DOHH2 (cell line): ENCODE measurements around the gene EIF4EBP2.

Experiments used
- H3F3A ChIP-seq: fragments of 200-600 bp; sonication (generic), shearing (Covaris generic); 2 replicates; pipeline ENCODE4 v1.6.0; 2016; ENCODE audit warnings: antibody characterized with exemption, mild to moderate bottlenecking; ENCODE audit not compliant: control insufficient read depth, insufficient read depth
- H3K27ac ChIP-seq: fragments of 200-600 bp; sonication (generic); 2 replicates; pipeline ENCODE4 v1.5.1; 2014; ENCODE audit warnings: low read depth, mild to moderate bottlenecking, low read length, moderate library complexity
- H3K27me3 ChIP-seq: fragments of 200-600 bp; sonication (generic); 2 replicates; pipeline ENCODE4 v1.6.1; 2014; ENCODE audit warnings: mild to moderate bottlenecking, low read length, mixed read lengths; ENCODE audit not compliant: control insufficient read depth
- H3K36me3 ChIP-seq: fragments of 200-600 bp; sonication (generic); 2 replicates; pipeline ENCODE4 v1.6.1; 2014; ENCODE audit warnings: mild to moderate bottlenecking, low read length, moderate library complexity, mixed read lengths; ENCODE audit not compliant: control insufficient read depth
- H3K4me1 ChIP-seq: fragments of 200-600 bp; sonication (generic); 2 replicates; pipeline ENCODE4 v1.6.1; 2014; ENCODE audit warnings: mild to moderate bottlenecking, low read length, mixed read lengths; ENCODE audit not compliant: control insufficient read depth
- H3K4me2 ChIP-seq: fragments of 200-600 bp; sonication (generic); 2 replicates; pipeline ENCODE4 v1.6.0; 2014; ENCODE audit warnings: mild to moderate bottlenecking, low read length, moderate library complexity
- H3K4me3 ChIP-seq: fragments of 200-600 bp; sonication (generic); 2 replicates; pipeline ENCODE4 v1.5.1; 2014; ENCODE audit warnings: mild to moderate bottlenecking, low read length, mixed read lengths
- H3K79me2 ChIP-seq: fragments of 200-600 bp; sonication (generic); 2 replicates; pipeline ENCODE4 v1.6.1; 2014; ENCODE audit warnings: mild to moderate bottlenecking, low read length, mixed read lengths; ENCODE audit not compliant: control insufficient read depth
- H3K9me2 ChIP-seq: fragments of 200-600 bp; sonication (generic); replicated peaks from 2 replicates; pipeline ENCODE4 v1.6.1; 2014; ENCODE audit warnings: mild to moderate bottlenecking, low read length, mixed read lengths; ENCODE audit not compliant: control insufficient read depth
- H3K9me3 ChIP-seq: fragments of 200-600 bp; sonication (generic); 2 replicates; pipeline ENCODE4 v1.6.1; 2014; ENCODE audit warnings: antibody characterized with exemption, low read length, mixed read lengths; ENCODE audit not compliant: control insufficient read depth, insufficient read depth
- H4K20me1 ChIP-seq: fragments of 200-600 bp; sonication (generic); 2 replicates; pipeline ENCODE4 v1.6.0; 2014; ENCODE audit warnings: low read depth, mild to moderate bottlenecking, antibody characterized with exemption, low read length, moderate library complexity; ENCODE audit not compliant: control insufficient read depth, insufficient read depth
- CTCF ChIP-seq: fragments of 200-600 bp; sonication (generic); IDR thresholded peaks from one replicate; pipeline ENCODE4 v1.5.1; 2014; ENCODE audit warnings: antibody characterized with exemption, mild to moderate bottlenecking, low read depth, low read length; ENCODE audit not compliant: poor library complexity, severe bottlenecking
- EZH2phosphoT487 ChIP-seq: fragments of 200-600 bp; sonication (generic); IDR thresholded peaks from 2 replicates; pipeline ENCODE4 v1.6.1; 2017; ENCODE audit warnings: borderline replicate concordance, mild to moderate bottlenecking, antibody characterized with exemption, low read length, moderate library complexity, mixed read lengths

Gene EIF4EBP2

DNA sequence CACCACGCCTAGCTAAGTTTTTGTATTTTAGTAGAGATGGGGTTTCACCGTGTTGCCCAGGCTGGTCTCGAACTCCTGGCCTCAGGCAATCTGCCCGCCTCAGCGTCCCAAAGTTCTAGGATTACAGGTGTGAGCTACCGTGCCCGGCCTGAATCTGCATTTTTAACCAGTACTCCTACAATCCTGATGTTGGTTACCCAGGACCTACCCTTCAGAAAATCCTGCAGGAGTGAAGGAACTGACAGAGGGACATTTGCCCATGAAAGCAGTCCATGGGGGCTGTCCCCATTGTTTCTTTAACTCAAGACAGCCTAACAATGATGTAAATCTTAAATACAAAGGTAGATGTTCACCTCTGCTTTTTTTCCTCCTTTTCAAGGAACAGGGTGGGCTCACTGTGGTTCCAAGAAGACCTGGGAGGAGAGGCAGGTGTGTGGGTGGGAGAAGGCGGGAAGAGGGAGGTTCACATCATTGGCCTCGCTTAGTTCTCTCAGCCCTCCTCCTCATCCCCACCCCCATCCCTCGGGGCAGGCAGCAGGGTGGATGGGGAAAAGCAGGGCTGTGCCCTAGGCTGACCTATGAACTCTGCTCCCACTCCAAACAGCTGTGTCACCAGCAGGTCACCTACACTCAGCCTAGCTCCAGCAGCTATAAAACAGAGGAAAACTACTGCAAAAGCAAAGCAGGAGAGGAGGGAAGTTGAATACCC, 35.0 kb upstream of the EIF4EBP2 start:
- no peak overlapping the region for H3K4me2 ChIP-seq
- H3K27ac ChIP-seq, result no peak overlapping the region
- H3K79me2 ChIP-seq, result peaks cover 3% of the 10 kb centered on the region; the same call in 1 of the 2 replicates
- no peaks in the 10 kb centered on the region for H3K27me3 ChIP-seq
- H4K20me1 ChIP-seq, result peaks cover 7% of the 10 kb centered on the region; the same call in 1 of the 2 replicates
- peaks cover 8% of the 10 kb centered on the region; the same call in 1 of the 2 replicates for H3K36me3 ChIP-seq
- peaks cover 9% of the 10 kb centered on the region for H3K4me1 ChIP-seq
- no peak overlapping the region for H3K4me3 ChIP-seq
- no peaks in the 10 kb centered on the region for H3K9me2 ChIP-seq
- no peak for TF ChIP-seq EZH2phosphoT487
- TF ChIP-seq CTCF, result no peak
- no peaks in the 10 kb centered on the region for H3F3A ChIP-seq
- H3K9me3 ChIP-seq, result no peaks in the 10 kb centered on the region

DNA sequence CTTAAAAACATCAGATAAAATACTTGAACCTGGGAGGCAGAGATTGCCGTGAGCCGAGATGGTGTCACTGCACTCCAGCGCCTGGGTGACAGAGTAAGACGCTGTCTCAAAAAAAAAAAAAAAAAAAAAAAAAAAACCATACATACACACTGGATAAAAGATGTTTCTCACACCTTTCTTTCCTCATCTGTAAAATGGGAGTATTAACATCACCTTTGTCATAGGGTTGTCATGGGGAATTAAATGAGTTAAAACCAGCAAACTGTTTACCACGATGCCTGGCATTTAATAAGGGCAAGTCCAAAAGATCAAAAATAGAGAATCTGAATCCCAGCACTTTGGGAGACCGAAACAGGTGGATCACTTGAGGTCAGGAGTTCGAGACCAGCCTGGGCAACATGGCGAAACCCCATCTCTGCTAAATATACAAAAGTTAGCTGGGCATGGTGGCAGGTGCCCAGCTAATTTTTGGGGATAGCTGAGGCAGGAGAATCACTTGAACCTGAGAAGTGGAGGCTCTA, 34.4 kb upstream of the EIF4EBP2 start:
- H3K4me3 ChIP-seq, result no peak overlapping the region
- H3K4me1 ChIP-seq, result peaks cover 2% of the 10 kb centered on the region; the same call in 1 of the 2 replicates
- no peaks in the 10 kb centered on the region for H3K9me3 ChIP-seq
- TF ChIP-seq EZH2phosphoT487 (no peak), CTCF (no peak)
- H3K9me2 ChIP-seq, result no peaks in the 10 kb centered on the region
- no peak overlapping the region for H3K27ac ChIP-seq
- no peaks in the 10 kb centered on the region for H3K79me2 ChIP-seq
- H3K4me2 ChIP-seq, result no peak overlapping the region
- peaks cover 5% of the 10 kb centered on the region; the same call in 1 of the 2 replicates for H3K36me3 ChIP-seq
- H4K20me1 ChIP-seq, result peaks cover 7% of the 10 kb centered on the region; the same call in 1 of the 2 replicates
- H3K27me3 ChIP-seq, result no peaks in the 10 kb centered on the region
- H3F3A ChIP-seq, result no peaks in the 10 kb centered on the region

GRCh38 chr10:70370766-70371165, 33.2 kb upstream of the EIF4EBP2 start:
- Histone ChIP-seq H4K20me1 (peaks cover 7% of the 10 kb centered on the region; the same call in 1 of the 2 replicates), H3K4me2 (no peak overlapping the region), H3K36me3 (peaks cover 9% of the 10 kb centered on the region; the same call in 1 of the 2 replicates), H3K4me1 (no peaks in the 10 kb centered on the region), H3F3A (no peaks in the 10 kb centered on the region), H3K4me3 (no peak overlapping the region), H3K9me3 (no peaks in the 10 kb centered on the region), H3K79me2 (no peaks in the 10 kb centered on the region), H3K9me2 (no peaks in the 10 kb centered on the region), H3K27ac (no peak overlapping the region), H3K27me3 (no peaks in the 10 kb centered on the region)
- TF ChIP-seq CTCF, result no peak
- TF ChIP-seq EZH2phosphoT487, result no peak
